ENCODE results near the gene RGR. TPM values are rescaled to one million over a fixed set of nuclear protein-coding genes. Genes with fewer than 3 reads are reported as not detected.
A peak's percentile ranks its signal among the peaks of the same experiment; 100 is the strongest.

Gene RGR
- total and polyA plus RNA-seq, 8 donors: 0.26 to 0.27 TPM; not detected in 6

GRCh38 chr10:84204122-84204521 lies 40.7 kb upstream of the RGR start:
- Histone ChIP-seq H3K27ac (no peak overlapping the region), H3K27me3 (peaks cover 0 to 24% of the 10 kb centered on the region in 2 donors), H3K36me3 (no peaks in the 10 kb centered on the region), H3K4me1 (no peaks in the 10 kb centered on the region), H3K9me3 (no peaks in the 10 kb centered on the region), H3K4me3 (no peak overlapping the region)
- intact Hi-C loops (cut with DNase I): no loop called here
- peak; percentile 47 for ATAC-seq
- no peak for DNase-seq
- TF ChIP-seq CTCF (IDR thresholded peaks at IDR 0.05): no peak

GRCh38 chr10:84204610-84205009 lies 40.2 kb upstream of the RGR start:
- H3K27me3 ChIP-seq: peaks cover 0 to 24% of the 10 kb centered on the region in 2 donors
- no peak for TF ChIP-seq CTCF (IDR thresholded peaks at IDR 0.05)
- intact Hi-C loops (cut with DNase I): no loop called here
- H3K36me3 ChIP-seq: no peaks in the 10 kb centered on the region
- DNase-seq (no peak), ATAC-seq (no peak)
- H3K9me3 ChIP-seq: no peaks in the 10 kb centered on the region
- H3K27ac ChIP-seq: no peak overlapping the region
- H3K4me1 ChIP-seq: no peaks in the 10 kb centered on the region
- H3K4me3 ChIP-seq: no peak overlapping the region

- H3K4me3 ChIP-seq: no peak overlapping the region
- H3K9me3 ChIP-seq: no peaks in the 10 kb centered on the region
- H3K4me1 ChIP-seq: no peaks in the 10 kb centered on the region
- no peaks in the 10 kb centered on the region for H3K36me3 ChIP-seq
- intact Hi-C loops (cut with DNase I): no loop called here
- ATAC-seq (peak; percentile 91), DNase-seq (no peak)
- no peak overlapping the region for H3K27ac ChIP-seq
- TF ChIP-seq CTCF (IDR thresholded peaks at IDR 0.05): peak; percentile 57 to 64
- H3K27me3 ChIP-seq: peaks cover 0 to 24% of the 10 kb centered on the region in 2 donors
Observed at GRCh38 chr10:84205049-84205852, 39.6 kb upstream of the RGR start.

- Histone ChIP-seq H3K4me1 (no peaks in the 10 kb centered on the region), H3K4me3 (no peak overlapping the region), H3K36me3 (no peaks in the 10 kb centered on the region), H3K9me3 (no peaks in the 10 kb centered on the region), H3K27ac (no peak overlapping the region), H3K27me3 (peaks cover 0 to 20% of the 10 kb centered on the region in 2 donors)
- DNase-seq: no peak
- no peak for TF ChIP-seq CTCF (IDR thresholded peaks at IDR 0.05)
- ATAC-seq: no peak
- intact Hi-C loops (cut with DNase I): no loop called here
Observed at GRCh38 chr10:84205853-84206525, 38.9 kb upstream of the RGR start.

GRCh38 chr10:84208023-84208422 lies 36.8 kb upstream of the RGR start:
- Histone ChIP-seq H3K27me3 (peaks cover 0 to 15% of the 10 kb centered on the region in 2 donors), H3K27ac (no peak overlapping the region), H3K9me3 (no peaks in the 10 kb centered on the region), H3K36me3 (no peaks in the 10 kb centered on the region), H3K4me3 (no peak overlapping the region), H3K4me1 (no peaks in the 10 kb centered on the region)
- DNase-seq (no peak), ATAC-seq (no peak)
- intact Hi-C loops (cut with DNase I): no loop called here
- no peak for TF ChIP-seq CTCF (IDR thresholded peaks at IDR 0.05)

All from left lung (tissue), 10 donors.